NCI-H2171 treated with DMSO at 0.1 percent for 48 hours (cell line): ENCODE data around the gene PDZD2.
"Not testable (repeated sequence)": the region's sequence is repeated elsewhere in the genome, so short reads cannot be mapped to it uniquely, and the experiment has no call there.

Experiments
- DNase-seq: peaks from one replicate; lab custom pipeline; 2025; lab: John Stamatoyannopoulos, UW

The PDZD2 gene

DNA sequence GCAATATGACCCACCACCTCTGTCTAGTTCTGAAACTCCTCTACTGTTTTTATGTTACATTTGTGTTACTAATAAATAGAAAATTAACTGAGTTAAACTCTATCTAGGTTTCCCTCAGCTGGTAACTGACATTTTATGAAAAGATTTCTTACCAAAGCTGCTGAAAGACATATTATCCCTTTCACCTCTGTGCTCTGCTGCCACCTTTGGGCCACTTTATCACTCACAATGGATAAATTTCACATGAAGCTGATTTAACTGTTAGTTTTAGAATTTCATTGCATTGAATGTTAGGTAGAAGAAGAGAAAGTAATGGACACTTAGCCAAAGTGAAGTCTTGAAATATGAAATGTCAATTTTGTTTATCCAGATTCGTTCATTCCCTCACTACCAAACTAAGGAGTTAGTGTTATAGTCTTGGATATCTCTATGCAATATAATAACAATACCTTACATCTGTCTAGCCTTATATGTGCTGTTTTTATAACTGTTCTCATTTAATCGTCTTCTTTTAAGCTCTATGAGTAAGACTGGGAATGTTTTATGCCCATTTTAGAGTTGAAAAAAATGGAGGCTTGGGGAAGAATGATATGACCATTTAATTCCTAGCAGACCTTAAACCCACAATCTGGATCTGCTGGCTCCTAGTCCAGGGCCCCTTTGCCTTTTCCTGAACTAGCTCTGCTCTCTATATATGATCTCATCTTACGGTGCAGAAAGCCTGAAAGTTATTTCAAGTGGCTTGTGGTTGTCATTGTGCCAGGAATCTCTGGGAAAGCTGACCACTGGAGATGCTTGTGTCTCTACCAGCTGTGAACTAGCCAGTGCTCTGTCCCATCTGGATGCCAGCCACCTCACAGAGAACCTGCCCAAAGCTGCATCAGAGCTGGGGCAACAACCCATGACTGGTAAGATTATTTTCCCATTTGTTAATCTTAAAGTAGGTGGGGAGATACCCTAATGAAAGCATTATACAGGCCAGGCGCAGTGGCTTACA lies 438.1 kb downstream of the PDZD2 start:
- peak; percentile 73 for DNase-seq

DNA sequence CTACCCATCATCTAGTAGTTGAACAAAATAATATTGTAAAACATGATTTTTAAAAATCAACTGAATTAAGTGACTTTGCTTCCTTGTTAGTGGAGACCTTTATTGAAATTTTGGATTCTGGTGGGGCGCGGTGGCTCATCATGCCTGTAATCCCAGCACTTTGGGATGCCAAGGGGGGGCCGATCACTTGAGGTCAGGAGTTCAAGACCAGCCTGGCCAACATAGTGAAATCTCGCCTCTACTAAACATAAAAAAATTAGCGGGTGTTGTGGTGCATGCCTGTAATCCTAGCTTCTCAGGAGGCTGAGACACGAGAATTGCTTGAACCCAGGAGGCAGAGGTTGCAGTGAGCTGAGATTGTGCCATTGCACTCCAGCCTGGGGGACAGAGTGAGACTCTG lies 439.9 kb downstream of the PDZD2 start:
- DNase-seq = not testable (repeated sequence)

- not testable (repeated sequence) for DNase-seq
Measured at GRCh38 chr5:32080565-32080964, 441.6 kb downstream of the PDZD2 start.

DNA sequence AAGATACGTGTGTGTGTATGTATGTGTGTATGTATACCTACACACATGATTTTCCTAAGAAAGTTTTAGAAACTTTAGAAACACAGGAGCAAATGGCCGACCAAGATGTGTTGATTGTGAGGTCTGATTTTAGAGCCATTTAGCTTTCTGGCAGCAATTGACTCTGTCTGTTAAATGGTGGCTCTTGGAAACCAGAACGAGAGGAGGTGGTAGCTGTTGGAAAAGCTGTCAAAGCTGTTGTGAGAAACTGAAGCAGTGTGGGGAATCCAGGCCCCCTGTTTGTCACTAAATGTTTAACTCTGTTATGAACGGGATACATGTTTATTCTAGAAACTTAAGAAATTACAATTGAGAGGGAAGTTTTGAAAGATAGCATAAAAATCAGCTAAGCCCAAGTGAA lies 443.8 kb downstream of the PDZD2 start:
- no peak for DNase-seq

GRCh38 chr5:32083981-32084430 lies 445.1 kb downstream of the PDZD2 start:
- no peak for DNase-seq

DNA sequence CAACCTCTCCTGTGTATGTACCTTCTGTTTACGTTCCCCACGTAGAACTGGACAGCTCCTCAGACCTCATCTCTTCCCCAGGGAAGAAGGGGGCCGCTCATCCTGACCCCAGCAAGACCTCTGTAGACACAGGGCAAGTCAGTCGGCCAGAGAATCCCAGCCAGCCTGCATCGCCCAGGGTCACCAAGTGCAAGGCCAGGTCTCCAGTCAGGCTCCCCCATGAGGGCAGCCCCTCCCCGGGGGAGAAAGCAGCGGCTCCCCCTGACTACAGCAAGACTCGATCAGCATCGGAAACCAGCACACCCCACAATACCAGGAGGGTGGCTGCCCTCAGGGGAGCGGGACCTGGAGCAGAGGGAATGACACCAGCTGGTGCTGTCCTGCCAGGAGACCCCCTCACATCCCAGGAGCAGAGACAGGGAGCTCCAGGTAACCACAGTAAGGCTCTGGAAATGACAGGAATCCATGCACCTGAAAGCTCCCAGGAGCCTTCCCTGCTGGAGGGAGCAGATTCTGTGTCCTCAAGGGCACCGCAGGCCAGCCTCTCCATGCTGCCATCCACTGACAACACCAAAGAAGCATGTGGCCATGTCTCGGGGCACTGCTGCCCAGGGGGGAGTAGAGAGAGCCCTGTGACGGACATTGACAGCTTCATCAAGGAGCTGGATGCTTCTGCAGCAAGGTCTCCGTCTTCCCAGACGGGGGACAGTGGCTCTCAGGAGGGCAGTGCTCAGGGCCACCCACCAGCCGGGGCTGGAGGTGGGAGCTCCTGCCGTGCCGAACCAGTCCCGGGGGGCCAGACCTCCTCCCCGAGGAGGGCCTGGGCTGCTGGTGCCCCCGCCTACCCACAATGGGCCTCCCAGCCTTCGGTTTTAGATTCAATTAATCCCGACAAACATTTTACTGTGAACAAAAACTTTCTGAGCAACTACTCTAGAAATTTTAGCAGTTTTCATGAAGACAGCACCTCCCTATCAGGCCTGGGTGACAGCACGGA lies 448.5 kb downstream of the PDZD2 start:
- no peak for DNase-seq

- no peak for DNase-seq
Measured at GRCh38 chr5:32088214-32088613, 449.3 kb downstream of the PDZD2 start.

DNA sequence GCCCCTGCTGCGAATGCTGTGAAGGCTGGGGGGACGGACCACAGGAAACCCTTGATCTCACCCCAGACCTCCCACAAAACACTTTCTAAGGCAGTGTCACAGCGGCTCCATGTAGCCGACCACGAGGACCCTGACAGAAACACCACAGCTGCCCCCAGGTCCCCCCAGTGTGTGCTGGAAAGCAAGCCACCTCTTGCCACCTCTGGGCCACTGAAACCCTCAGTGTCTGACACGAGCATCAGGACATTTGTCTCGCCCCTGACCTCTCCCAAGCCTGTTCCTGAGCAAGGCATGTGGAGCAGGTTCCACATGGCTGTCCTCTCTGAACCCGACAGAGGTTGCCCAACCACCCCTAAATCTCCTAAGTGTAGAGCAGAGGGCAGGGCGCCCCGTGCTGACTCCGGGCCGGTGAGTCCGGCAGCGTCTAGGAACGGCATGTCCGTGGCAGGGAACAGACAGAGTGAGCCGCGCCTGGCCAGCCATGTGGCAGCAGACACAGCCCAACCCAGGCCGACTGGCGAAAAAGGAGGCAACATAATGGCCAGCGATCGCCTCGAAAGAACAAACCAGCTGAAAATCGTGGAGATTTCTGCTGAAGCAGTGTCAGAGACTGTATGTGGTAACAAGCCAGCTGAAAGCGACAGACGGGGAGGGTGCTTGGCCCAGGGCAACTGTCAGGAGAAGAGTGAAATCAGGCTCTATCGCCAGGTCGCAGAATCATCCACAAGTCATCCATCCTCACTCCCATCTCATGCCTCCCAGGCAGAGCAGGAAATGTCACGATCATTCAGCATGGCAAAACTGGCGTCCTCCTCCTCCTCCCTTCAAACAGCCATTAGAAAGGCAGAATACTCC lies 450.4 kb downstream of the PDZD2 start:
- DNase-seq = no peak

DNA sequence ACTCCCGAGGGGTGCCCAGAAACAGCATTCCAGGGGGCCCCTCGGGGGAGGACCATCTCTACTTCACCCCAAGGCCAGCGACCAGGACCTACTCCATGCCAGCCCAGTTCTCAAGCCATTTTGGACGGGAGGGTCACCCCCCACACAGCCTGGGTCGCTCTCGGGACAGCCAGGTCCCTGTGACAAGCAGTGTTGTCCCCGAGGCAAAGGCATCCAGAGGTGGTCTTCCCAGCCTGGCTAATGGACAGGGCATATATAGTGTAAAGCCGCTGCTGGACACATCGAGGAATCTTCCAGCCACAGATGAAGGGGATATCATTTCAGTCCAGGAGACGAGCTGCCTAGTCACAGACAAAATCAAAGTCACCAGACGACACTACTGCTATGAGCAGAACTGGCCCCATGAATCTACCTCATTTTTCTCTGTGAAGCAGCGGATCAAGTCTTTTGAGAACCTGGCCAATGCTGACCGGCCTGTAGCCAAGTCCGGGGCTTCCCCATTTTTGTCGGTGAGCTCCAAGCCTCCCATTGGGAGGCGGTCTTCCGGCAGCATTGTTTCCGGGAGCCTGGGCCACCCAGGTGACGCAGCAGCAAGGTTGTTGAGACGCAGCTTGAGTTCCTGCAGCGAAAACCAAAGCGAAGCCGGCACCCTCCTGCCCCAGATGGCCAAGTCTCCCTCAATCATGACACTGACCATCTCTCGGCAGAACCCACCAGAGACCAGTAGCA lies 451.3 kb downstream of the PDZD2 start:
- no peak for DNase-seq

DNA sequence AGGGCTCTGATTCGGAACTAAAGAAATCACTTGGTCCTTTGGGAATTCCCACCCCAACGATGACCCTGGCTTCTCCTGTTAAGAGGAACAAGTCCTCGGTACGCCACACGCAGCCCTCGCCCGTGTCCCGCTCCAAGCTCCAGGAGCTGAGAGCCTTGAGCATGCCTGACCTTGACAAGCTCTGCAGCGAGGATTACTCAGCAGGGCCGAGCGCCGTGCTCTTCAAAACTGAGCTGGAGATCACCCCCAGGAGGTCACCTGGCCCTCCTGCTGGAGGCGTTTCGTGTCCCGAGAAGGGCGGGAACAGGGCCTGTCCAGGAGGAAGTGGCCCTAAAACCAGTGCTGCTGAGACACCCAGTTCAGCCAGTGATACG lies 451.8 kb downstream of the PDZD2 start:
- DNase-seq = no peak

GRCh38 chr5:32092938-32093812 lies 454.2 kb downstream of the PDZD2 start:
- DNase-seq = peak; percentile 82

DNA sequence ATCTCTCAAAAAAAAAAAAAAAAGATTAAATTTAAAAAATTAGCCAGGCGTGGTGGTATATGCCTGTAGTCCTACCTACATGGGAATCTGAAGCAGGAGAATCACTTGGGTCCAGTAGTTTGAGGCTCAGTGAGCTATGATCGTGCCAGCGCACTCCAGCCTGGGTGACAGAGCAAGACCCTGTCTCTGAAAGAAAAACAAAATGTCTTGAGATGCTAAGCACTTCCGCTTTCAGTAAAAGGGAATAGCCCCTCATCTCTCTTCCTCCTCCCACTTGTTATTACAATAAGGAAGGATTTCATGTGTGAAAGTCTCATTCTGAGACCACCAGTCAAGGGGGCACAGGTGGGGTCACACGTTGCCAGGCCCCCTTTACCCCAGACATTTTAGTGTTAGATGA lies 455.8 kb downstream of the PDZD2 start:
- DNase-seq = no peak

GRCh38 chr5:32095261-32095671 lies 456.3 kb downstream of the PDZD2 start:
- DNase-seq = no peak

- DNase-seq = peak; percentile 19
Measured at GRCh38 chr5:32096891-32097595, 458.1 kb downstream of the PDZD2 start.

GRCh38 chr5:32098291-32098690 lies 459.4 kb downstream of the PDZD2 start:
- DNase-seq = no peak

DNA sequence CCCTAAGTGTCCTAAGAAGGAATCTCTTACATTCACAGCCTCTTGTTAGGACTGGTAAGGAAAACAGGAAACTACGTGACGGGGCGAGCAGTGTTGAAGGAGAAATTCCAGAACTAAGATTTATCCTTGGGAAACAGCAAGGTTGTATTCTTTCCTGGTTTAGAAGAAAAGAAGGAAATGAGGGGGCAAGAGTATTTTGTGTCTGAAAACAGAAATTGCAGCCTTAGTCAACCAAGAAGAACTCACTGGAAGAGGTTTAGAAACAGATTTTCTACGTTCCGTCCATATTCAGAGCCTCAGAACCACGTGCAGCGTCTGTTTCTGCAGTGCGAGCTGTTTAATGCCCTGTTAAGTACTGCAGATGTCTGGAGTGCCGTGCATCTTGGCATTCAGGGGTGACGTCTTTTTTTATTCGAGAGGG lies 460.0 kb downstream of the PDZD2 start:
- no peak for DNase-seq

GRCh38 chr5:32099486-32100035 lies 460.6 kb downstream of the PDZD2 start:
- no peak for DNase-seq

- DNase-seq = no peak
Measured at GRCh38 chr5:32100230-32100629, 461.3 kb downstream of the PDZD2 start.
